ENCODE results near the gene PARD3.

Gene PARD3

GRCh38 chr10:34771106-34771505 is 44.0 kb downstream of the PARD3 start:
- Mint-ChIP-seq H3K4me3 (no peak overlapping the region), H3K27ac (no peak overlapping the region), H3K4me1 (ENCODE audit: low read depth) (no peaks in the 10 kb centered on the region), H3K9me3 (ENCODE audit: low read depth) (no peaks in the 10 kb centered on the region), H3K27me3 (peaks cover 7% of the 10 kb centered on the region), H3K36me3 (no peaks in the 10 kb centered on the region)

GRCh38 chr10:34769899-34770298 is 45.2 kb downstream of the PARD3 start:
- H3K36me3 Mint-ChIP-seq: no peaks in the 10 kb centered on the region
- H3K4me3 Mint-ChIP-seq: no peak overlapping the region
- H3K27me3 Mint-ChIP-seq: peaks cover 7% of the 10 kb centered on the region
- H3K9me3 Mint-ChIP-seq (ENCODE audit: low read depth): no peaks in the 10 kb centered on the region
- no peak overlapping the region for H3K27ac Mint-ChIP-seq
- H3K4me1 Mint-ChIP-seq (ENCODE audit: low read depth): no peaks in the 10 kb centered on the region

- H3K27ac Mint-ChIP-seq: no peak overlapping the region
- H3K36me3 Mint-ChIP-seq: no peaks in the 10 kb centered on the region
- H3K27me3 Mint-ChIP-seq: peaks cover 7% of the 10 kb centered on the region
- H3K4me3 Mint-ChIP-seq: no peak overlapping the region
- H3K4me1 Mint-ChIP-seq (ENCODE audit: low read depth): no peaks in the 10 kb centered on the region
- H3K9me3 Mint-ChIP-seq (ENCODE audit: low read depth): no peaks in the 10 kb centered on the region
These were observed 46.1 kb downstream of the PARD3 start for GRCh38 chr10:34768972-34769330.

GRCh38 chr10:34768261-34768971 is 46.7 kb downstream of the PARD3 start:
- Mint-ChIP-seq H3K4me1 (ENCODE audit: low read depth) (no peaks in the 10 kb centered on the region), H3K36me3 (no peaks in the 10 kb centered on the region), H3K27ac (no peak overlapping the region), H3K4me3 (no peak overlapping the region), H3K27me3 (peaks cover 7% of the 10 kb centered on the region), H3K9me3 (ENCODE audit: low read depth) (no peaks in the 10 kb centered on the region)

GRCh38 chr10:34766811-34767494 is 48.1 kb downstream of the PARD3 start:
- H3K27me3 Mint-ChIP-seq: peaks cover 12% of the 10 kb centered on the region
- H3K36me3 Mint-ChIP-seq: no peaks in the 10 kb centered on the region
- H3K4me1 Mint-ChIP-seq (ENCODE audit: low read depth): no peaks in the 10 kb centered on the region
- H3K4me3 Mint-ChIP-seq: no peak overlapping the region
- H3K9me3 Mint-ChIP-seq (ENCODE audit: low read depth): no peaks in the 10 kb centered on the region
- H3K27ac Mint-ChIP-seq: no peak overlapping the region

- Mint-ChIP-seq H3K27ac (no peak overlapping the region), H3K4me3 (no peak overlapping the region), H3K9me3 (ENCODE audit: low read depth) (no peaks in the 10 kb centered on the region), H3K4me1 (ENCODE audit: low read depth) (no peaks in the 10 kb centered on the region), H3K27me3 (peaks cover 12% of the 10 kb centered on the region), H3K36me3 (no peaks in the 10 kb centered on the region)
These were observed 48.9 kb downstream of the PARD3 start for GRCh38 chr10:34766266-34766600.

GRCh38 chr10:34764472-34764946 is 50.6 kb downstream of the PARD3 start:
- H3K4me3 Mint-ChIP-seq: no peak overlapping the region
- H3K4me1 Mint-ChIP-seq (ENCODE audit: low read depth): no peaks in the 10 kb centered on the region
- peaks cover 7% of the 10 kb centered on the region for H3K27me3 Mint-ChIP-seq
- no peaks in the 10 kb centered on the region for H3K9me3 Mint-ChIP-seq (ENCODE audit: low read depth)
- H3K36me3 Mint-ChIP-seq: no peaks in the 10 kb centered on the region
- H3K27ac Mint-ChIP-seq: no peak overlapping the region

GRCh38 chr10:34762603-34763299 is 52.3 kb downstream of the PARD3 start:
- peaks cover 7% of the 10 kb centered on the region for H3K27me3 Mint-ChIP-seq
- H3K27ac Mint-ChIP-seq: no peak overlapping the region

GRCh38 chr10:34762156-34762555 is 52.9 kb downstream of the PARD3 start:
- Mint-ChIP-seq H3K27ac (no peak overlapping the region), H3K27me3 (peaks cover 7% of the 10 kb centered on the region), H3K4me1 (ENCODE audit: low read depth) (peaks cover 3% of the 10 kb centered on the region), H3K4me3 (no peak overlapping the region), H3K36me3 (no peaks in the 10 kb centered on the region), H3K9me3 (ENCODE audit: low read depth) (no peaks in the 10 kb centered on the region)

More at GRCh38 chr10:34762603-34763299, 52.3 kb downstream of the PARD3 start:
- no peaks in the 10 kb centered on the region for H3K36me3 Mint-ChIP-seq
- H3K4me3 Mint-ChIP-seq: no peak overlapping the region
- H3K4me1 Mint-ChIP-seq (ENCODE audit: low read depth): peaks cover 3% of the 10 kb centered on the region
- H3K9me3 Mint-ChIP-seq (ENCODE audit: low read depth): no peaks in the 10 kb centered on the region

GRCh38 chr10:34761453-34761852 is 53.6 kb downstream of the PARD3 start:
- no peak overlapping the region for H3K4me3 Mint-ChIP-seq
- H3K27ac Mint-ChIP-seq: no peak overlapping the region
- H3K36me3 Mint-ChIP-seq: no peaks in the 10 kb centered on the region
- no peaks in the 10 kb centered on the region for H3K9me3 Mint-ChIP-seq (ENCODE audit: low read depth)
- H3K27me3 Mint-ChIP-seq: peaks cover 7% of the 10 kb centered on the region
- peaks cover 3% of the 10 kb centered on the region for H3K4me1 Mint-ChIP-seq (ENCODE audit: low read depth)

GRCh38 chr10:34760606-34761005 is 54.5 kb downstream of the PARD3 start:
- H3K4me1 Mint-ChIP-seq (ENCODE audit: low read depth): peaks cover 3% of the 10 kb centered on the region
- H3K4me3 Mint-ChIP-seq: no peak overlapping the region
- H3K27me3 Mint-ChIP-seq: peaks cover 7% of the 10 kb centered on the region

GRCh38 chr10:34759837-34760215 is 55.3 kb downstream of the PARD3 start:
- H3K9me3 Mint-ChIP-seq (ENCODE audit: low read depth): no peaks in the 10 kb centered on the region
- no peak overlapping the region for H3K4me3 Mint-ChIP-seq
- H3K27me3 Mint-ChIP-seq: peaks cover 7% of the 10 kb centered on the region
- no peaks in the 10 kb centered on the region for H3K36me3 Mint-ChIP-seq
- H3K27ac Mint-ChIP-seq: no peak overlapping the region
- H3K4me1 Mint-ChIP-seq (ENCODE audit: low read depth): peaks cover 3% of the 10 kb centered on the region

More at GRCh38 chr10:34760606-34761005, 54.5 kb downstream of the PARD3 start:
- Mint-ChIP-seq H3K36me3 (no peaks in the 10 kb centered on the region), H3K27ac (no peak overlapping the region), H3K9me3 (ENCODE audit: low read depth) (no peaks in the 10 kb centered on the region)

GRCh38 chr10:34759161-34759836 is 55.8 kb downstream of the PARD3 start:
- no peaks in the 10 kb centered on the region for H3K36me3 Mint-ChIP-seq

GRCh38 chr10:34758447-34758996 is 56.6 kb downstream of the PARD3 start:
- H3K4me3 Mint-ChIP-seq: no peak overlapping the region
- no peaks in the 10 kb centered on the region for H3K36me3 Mint-ChIP-seq
- peaks cover 3% of the 10 kb centered on the region for H3K4me1 Mint-ChIP-seq (ENCODE audit: low read depth)
- peaks cover 7% of the 10 kb centered on the region for H3K27me3 Mint-ChIP-seq
- no peaks in the 10 kb centered on the region for H3K9me3 Mint-ChIP-seq (ENCODE audit: low read depth)
- H3K27ac Mint-ChIP-seq: no peak overlapping the region

More at GRCh38 chr10:34759161-34759836, 55.8 kb downstream of the PARD3 start:
- H3K27ac Mint-ChIP-seq: no peak overlapping the region
- H3K4me3 Mint-ChIP-seq: no peak overlapping the region
- no peaks in the 10 kb centered on the region for H3K9me3 Mint-ChIP-seq (ENCODE audit: low read depth)
- H3K27me3 Mint-ChIP-seq: peaks cover 7% of the 10 kb centered on the region
- peaks cover 3% of the 10 kb centered on the region for H3K4me1 Mint-ChIP-seq (ENCODE audit: low read depth)
